Stimulated activated CD4-positive, alpha-beta T cell treated with anti-CD3 and anti-CD28 coated beads, TNF-alpha, amount 100 ng/mL, for 48 hours (primary cell): ENCODE data around the gene RPL37A.
A peak's percentile ranks its signal among the peaks of the same experiment; 100 is the strongest.

Experiments used
- DNase-seq, 3 donors: peaks; one replicate each; pipeline ENCODE4 v3.0.0-alpha.2; 2020; ENCODE audit warnings: low read depth in 3 of 3

The RPL37A gene

GRCh38 chr2:216498379-216499352, at the start of gene RPL37A:
TSS of gene RPL37A (plus strand) at chr2:216498844. CDS start at chr2:216498875, 31 bp downstream.
- peak; percentile 77 to 87 (median 85) for DNase-seq

GRCh38 chr2:216450346-216450745, 48.3 kb upstream of the RPL37A start:
- DNase-seq: no peak

GRCh38 chr2:216450784-216451183, 47.9 kb upstream of the RPL37A start:
- no peak for DNase-seq

- no peak for DNase-seq
Observed at GRCh38 chr2:216453955-216454614, 44.6 kb upstream of the RPL37A start.

- DNase-seq: no peak
Observed at GRCh38 chr2:216463148-216463547, 35.5 kb upstream of the RPL37A start.

- DNase-seq: no peak
Observed at GRCh38 chr2:216464104-216464720, 34.4 kb upstream of the RPL37A start.

GRCh38 chr2:216465579-216466195, 33.0 kb upstream of the RPL37A start:
- DNase-seq: no peak

- no peak for DNase-seq
Observed at GRCh38 chr2:216467845-216468244, 30.8 kb upstream of the RPL37A start.

GRCh38 chr2:216469661-216470060, 29.0 kb upstream of the RPL37A start:
- no peak for DNase-seq

GRCh38 chr2:216473187-216473586, 25.5 kb upstream of the RPL37A start:
- no peak for DNase-seq

GRCh38 chr2:216474925-216475670, 23.5 kb upstream of the RPL37A start:
- no peak for DNase-seq

GRCh38 chr2:216475767-216476166, 22.9 kb upstream of the RPL37A start:
- DNase-seq: no peak

GRCh38 chr2:216477283-216478035, 21.2 kb upstream of the RPL37A start:
- no peak for DNase-seq

- peak in 1 of 3 donors; percentile 27 for DNase-seq
Observed at GRCh38 chr2:216478151-216478550, 20.5 kb upstream of the RPL37A start.

- DNase-seq: no peak
Observed at GRCh38 chr2:216478791-216479190, 19.9 kb upstream of the RPL37A start.

- DNase-seq: no peak
Observed at GRCh38 chr2:216480221-216480620, 18.4 kb upstream of the RPL37A start.

- DNase-seq: no peak
Observed at GRCh38 chr2:216482640-216483039, 16.0 kb upstream of the RPL37A start.

GRCh38 chr2:216485237-216485636, 13.4 kb upstream of the RPL37A start:
- no peak for DNase-seq

GRCh38 chr2:216485745-216486144, 12.9 kb upstream of the RPL37A start:
- DNase-seq: no peak

GRCh38 chr2:216486271-216486670, 12.4 kb upstream of the RPL37A start:
- no peak for DNase-seq
